SK-N-SH treated with all-trans-retinoic acid at 6 μM for 48 hours (cell line): Measurements from ENCODE around the gene PRRC2A.

Source experiments
- ATAC-seq: fragments of 200-7000 bp; cut with Tn5 transposase; 3 replicates; pipeline ENCODE4 v1.9.1; 2020; ENCODE audit warnings: mild to moderate bottlenecking, moderate library complexity
- ARNTL ChIP-seq: fragments of 450-650 bp; formaldehyde crosslinking; IDR thresholded peaks from 2 replicates; pipeline ENCODE4 v1.5.0; 2020; ENCODE audit warnings: low read depth, mild to moderate bottlenecking, moderate library complexity, borderline replicate concordance
- BACH2 ChIP-seq: fragments of 250-450 bp; sonication (Bioruptor Pico); IDR thresholded peaks from 2 replicates; pipeline ENCODE4 v1.9.0; 2021; ENCODE audit warnings: mild to moderate bottlenecking, borderline replicate concordance
- CSDC2 ChIP-seq: fragments of 250-450 bp; sonication (Bioruptor Pico); IDR thresholded peaks from 2 replicates; pipeline ENCODE4 v1.5.0; 2020; ENCODE audit warnings: mild to moderate bottlenecking, moderate library complexity
- CSRNP3 ChIP-seq: fragments of 250-450 bp; sonication (Bioruptor Pico); IDR thresholded peaks from 2 replicates; pipeline ENCODE4 v1.5.1; 2021; ENCODE audit warnings: mild to moderate bottlenecking, moderate library complexity
- ESRRG ChIP-seq: fragments of 250-450 bp; sonication (Bioruptor Pico); IDR thresholded peaks from 2 replicates; pipeline ENCODE4 v1.6.1; 2021; ENCODE audit warnings: mild to moderate bottlenecking
- GLIS3 ChIP-seq: fragments of 250-450 bp; sonication (Bioruptor Pico); IDR thresholded peaks from 2 replicates; pipeline ENCODE4 v1.5.0; 2020; ENCODE audit warnings: mild to moderate bottlenecking, moderate library complexity
- OSR1 ChIP-seq: fragments of 250-450 bp; sonication (Bioruptor Pico); IDR thresholded peaks from 2 replicates; pipeline ENCODE4 v1.8.0; 2022; ENCODE audit warnings: moderate library complexity, mild to moderate bottlenecking, inconsistent platforms
- PATZ1 ChIP-seq: fragments of 250-450 bp; sonication (Bioruptor Pico); IDR thresholded peaks from 2 replicates; pipeline ENCODE4 v1.8.0; 2020; ENCODE audit warnings: mild to moderate bottlenecking, moderate library complexity, borderline replicate concordance
- POU6F1 ChIP-seq: fragments of 250-450 bp; sonication (Bioruptor Pico); IDR thresholded peaks from 2 replicates; pipeline ENCODE4 v1.8.0; 2021; ENCODE audit warnings: low read depth, mild to moderate bottlenecking, moderate library complexity, borderline replicate concordance
- PPARA ChIP-seq: fragments of 250-450 bp; sonication (Bioruptor Pico); IDR thresholded peaks from 2 replicates; pipeline ENCODE4 v1.5.0; 2020; ENCODE audit warnings: mild to moderate bottlenecking, borderline replicate concordance
- RARB ChIP-seq: fragments of 250-450 bp; sonication (Bioruptor Pico); IDR thresholded peaks from 2 replicates; pipeline ENCODE4 v1.8.0; 2021; ENCODE audit warnings: mild to moderate bottlenecking, moderate library complexity
- SNAI2 ChIP-seq: fragments of 250-450 bp; sonication (Bioruptor Pico); IDR thresholded peaks from 2 replicates; pipeline ENCODE4 v1.5.0; 2020; ENCODE audit warnings: mild to moderate bottlenecking, moderate library complexity
- TCF4 ChIP-seq: fragments of 250-450 bp; sonication (Bioruptor Pico); IDR thresholded peaks from 2 replicates; pipeline ENCODE4 v1.8.0; 2021; ENCODE audit warnings: mild to moderate bottlenecking, moderate library complexity, borderline replicate concordance
- TOX ChIP-seq: fragments of 250-450 bp; sonication (Bioruptor Pico); IDR thresholded peaks from 2 replicates; pipeline ENCODE4 v1.8.0; 2021; ENCODE audit warnings: mild to moderate bottlenecking, moderate library complexity, borderline replicate concordance
- TSHZ2 ChIP-seq: fragments of 250-450 bp; sonication (Bioruptor Pico); IDR thresholded peaks from 2 replicates; pipeline ENCODE4 v1.5.0; 2020; ENCODE audit warnings: mild to moderate bottlenecking, moderate library complexity
- ZC3H10 ChIP-seq: fragments of 250-450 bp; sonication (Bioruptor Pico); IDR thresholded peaks from 2 replicates; pipeline ENCODE4 v1.5.1; 2021; ENCODE audit warnings: mild to moderate bottlenecking, moderate library complexity
- ZFP3 ChIP-seq: fragments of 250-450 bp; sonication (Bioruptor Pico); IDR thresholded peaks from 2 replicates; pipeline ENCODE4 v1.5.0; 2020; ENCODE audit warnings: mild to moderate bottlenecking, moderate library complexity
- ZFP30 ChIP-seq: fragments of 450-650 bp; formaldehyde crosslinking; IDR thresholded peaks from 2 replicates; pipeline ENCODE4 v1.5.0; 2022; ENCODE audit warnings: mild to moderate bottlenecking, moderate library complexity
- ZNF565 ChIP-seq: fragments of 450-650 bp; formaldehyde crosslinking; conservative IDR thresholded peaks from 2 replicates; pipeline ENCODE4 v1.5.0; 2020; ENCODE audit warnings: low read depth, mild to moderate bottlenecking, moderate library complexity
- ZNF70 ChIP-seq: fragments of 450-650 bp; formaldehyde crosslinking; IDR thresholded peaks from 2 replicates; pipeline ENCODE4 v1.5.0; 2020; ENCODE audit warnings: mild to moderate bottlenecking, moderate library complexity
- ZNF8 ChIP-seq: fragments of 450-650 bp; formaldehyde crosslinking; IDR thresholded peaks from 2 replicates; pipeline ENCODE4 v1.5.0; 2020; ENCODE audit warnings: mild to moderate bottlenecking, moderate library complexity

PRRC2A gene

GRCh38 chr6:31622684-31623091, 2.2 kb downstream of the PRRC2A start:
- TF ChIP-seq PATZ1 (CRISPR knock-in tag) (no peak), SNAI2 (CRISPR knock-in tag) (no peak), CSRNP3 (CRISPR knock-in tag) (no peak), ZNF70 (CRISPR knock-in tag) (no peak), ZC3H10 (no peak), PPARA (CRISPR knock-in tag) (no peak), TCF4 (CRISPR knock-in tag) (no peak)
- no peak for ATAC-seq

- TF ChIP-seq TCF4 (CRISPR knock-in tag): no peak
- TF ChIP-seq ZFP30 (CRISPR knock-in tag): no peak
- no peak for TF ChIP-seq TOX (CRISPR knock-in tag)
- no peak for TF ChIP-seq ZNF8 (CRISPR knock-in tag)
- TF ChIP-seq ZNF565 (CRISPR knock-in tag): no peak
- no peak for TF ChIP-seq POU6F1 (CRISPR knock-in tag)
- TF ChIP-seq CSDC2 (CRISPR knock-in tag): no peak
- TF ChIP-seq OSR1 (CRISPR knock-in tag): no peak
- no peak for TF ChIP-seq BACH2 (CRISPR knock-in tag)
- no peak for TF ChIP-seq ESRRG (CRISPR knock-in tag)
- no peak for TF ChIP-seq ZC3H10
- TF ChIP-seq TSHZ2 (CRISPR knock-in tag): no peak
- no peak for TF ChIP-seq ARNTL
- no peak for TF ChIP-seq ZFP3 (CRISPR knock-in tag)
- TF ChIP-seq PATZ1 (CRISPR knock-in tag): no peak
- no peak for TF ChIP-seq SNAI2 (CRISPR knock-in tag)
- no peak for TF ChIP-seq RARB (CRISPR knock-in tag)
- no peak for ATAC-seq
Measured at GRCh38 chr6:31624070-31624469, 3.6 kb downstream of the PRRC2A start.

- TF ChIP-seq ZFP3 (CRISPR knock-in tag) (no peak), POU6F1 (CRISPR knock-in tag) (no peak), GLIS3 (CRISPR knock-in tag) (no peak), ZNF8 (CRISPR knock-in tag) (no peak)
- no peak for ATAC-seq
Measured at GRCh38 chr6:31626952-31627351, 6.4 kb downstream of the PRRC2A start.
